Measurements from ENCODE around the gene DCANP1. TPM values are rescaled to one million over a fixed set of nuclear protein-coding genes. Genes with fewer than 3 reads are reported as not detected.

DCANP1 gene
- total and polyA plus RNA-seq, 2 donors (not counting 1 experiment from before 2014, with no cell fraction given) = not detected

DNA sequence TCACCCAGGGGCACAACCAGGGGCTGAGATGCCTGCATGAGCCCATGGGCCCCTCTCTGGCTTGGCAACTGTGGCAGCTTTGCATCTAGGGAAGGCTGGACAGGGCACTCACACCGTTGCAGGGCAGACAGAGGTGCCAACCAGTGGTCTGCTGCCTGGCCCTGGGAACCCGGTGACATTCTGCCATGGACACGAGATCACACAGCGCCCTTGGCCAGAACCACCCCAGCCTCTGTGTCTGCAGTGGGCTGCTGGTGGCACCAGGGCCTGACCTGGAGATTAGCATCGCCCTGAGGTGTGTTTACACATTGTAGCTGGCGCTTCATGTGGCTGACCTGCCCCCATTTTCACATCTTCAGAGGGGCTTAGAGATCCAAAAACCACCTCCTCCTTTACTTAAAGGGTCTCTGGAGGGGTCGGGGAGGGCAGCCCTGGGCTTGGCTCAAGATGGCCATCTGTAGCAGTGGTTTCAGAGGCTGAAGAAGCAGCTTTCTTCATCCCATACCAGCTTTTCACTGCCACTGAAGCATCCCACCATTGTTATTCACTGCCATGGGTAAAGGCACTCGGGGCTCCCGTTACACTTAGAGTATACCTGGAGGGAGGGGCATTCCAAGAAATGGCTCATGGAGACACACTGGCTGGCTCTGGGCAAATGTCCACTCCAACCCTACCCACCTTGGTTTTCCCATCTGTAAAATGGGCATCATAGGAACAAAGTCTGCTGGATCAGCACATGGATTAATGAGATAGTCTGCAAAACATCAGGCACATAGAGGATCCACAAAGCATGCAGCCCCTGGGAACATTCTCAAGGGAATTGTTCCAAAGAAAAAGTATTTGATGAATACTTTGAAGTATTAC, 11.4 kb downstream of the DCANP1 start:
- peaks cover 20% of the 10 kb centered on the region for H3K4me1 Mint-ChIP-seq
- Histone ChIP-seq H3K27ac (ENCODE audit: low read length in 2 of 2) (no peak overlapping the region), H3K79me2 (ENCODE audit: control insufficient read depth, insufficient read depth, low read length) (no peaks in the 10 kb centered on the region), H3K4me1 (ENCODE audit: control insufficient read depth in 2 of 2, insufficient read depth in 2 of 2, low read length in 2 of 2) (peaks cover 14 to 24% of the 10 kb centered on the region in 2 donors), H3K9me3 (ENCODE audit: control extremely low read depth in 1 of 3, control insufficient read depth in 2 of 3, insufficient read depth in 1 of 3, low read length in 2 of 3) (no peaks in the 10 kb centered on the region), H3K4me3 (ENCODE audit: control extremely low read depth in 1 of 5, extremely low read depth in 1 of 5, insufficient read depth in 1 of 5, low read depth in 2 of 5, low read length in 4 of 5) (no peak overlapping the region), H3K36me3 (replicated peaks in 1 of 2; ENCODE audit: control extremely low read depth in 1 of 2, control insufficient read depth in 1 of 2, extremely low read depth in 1 of 2, insufficient read depth in 2 of 2, low read length in 1 of 2) (no peaks in the 10 kb centered on the region), H2AFZ (ENCODE audit: insufficient read depth, low read depth, low read length, poor library complexity, severe bottlenecking) (no peak overlapping the region), H3K27me3 (replicated peaks in 1 of 4; ENCODE audit: control extremely low read depth in 1 of 4, control insufficient read depth in 3 of 4, insufficient read depth in 4 of 4, low read length in 3 of 4) (peaks cover 0 to 9% (median 2%) of the 10 kb centered on the region in 4 experiments), H3K9ac (ENCODE audit: low read length) (no peak overlapping the region), H4K20me1 (ENCODE audit: control insufficient read depth, insufficient read depth, low read length, poor library complexity, severe bottlenecking) (no peaks in the 10 kb centered on the region), H3K4me2 (replicated peaks; ENCODE audit: low read depth, low read length, poor library complexity, severe bottlenecking) (no peak overlapping the region)
- TF ChIP-seq EZH2 (IDR thresholded peaks at IDR 0.05; ENCODE audit: borderline replicate concordance, insufficient read depth, low read depth, low read length, poor library complexity, severe bottlenecking) = no peak
- TF ChIP-seq, protein P1, sequence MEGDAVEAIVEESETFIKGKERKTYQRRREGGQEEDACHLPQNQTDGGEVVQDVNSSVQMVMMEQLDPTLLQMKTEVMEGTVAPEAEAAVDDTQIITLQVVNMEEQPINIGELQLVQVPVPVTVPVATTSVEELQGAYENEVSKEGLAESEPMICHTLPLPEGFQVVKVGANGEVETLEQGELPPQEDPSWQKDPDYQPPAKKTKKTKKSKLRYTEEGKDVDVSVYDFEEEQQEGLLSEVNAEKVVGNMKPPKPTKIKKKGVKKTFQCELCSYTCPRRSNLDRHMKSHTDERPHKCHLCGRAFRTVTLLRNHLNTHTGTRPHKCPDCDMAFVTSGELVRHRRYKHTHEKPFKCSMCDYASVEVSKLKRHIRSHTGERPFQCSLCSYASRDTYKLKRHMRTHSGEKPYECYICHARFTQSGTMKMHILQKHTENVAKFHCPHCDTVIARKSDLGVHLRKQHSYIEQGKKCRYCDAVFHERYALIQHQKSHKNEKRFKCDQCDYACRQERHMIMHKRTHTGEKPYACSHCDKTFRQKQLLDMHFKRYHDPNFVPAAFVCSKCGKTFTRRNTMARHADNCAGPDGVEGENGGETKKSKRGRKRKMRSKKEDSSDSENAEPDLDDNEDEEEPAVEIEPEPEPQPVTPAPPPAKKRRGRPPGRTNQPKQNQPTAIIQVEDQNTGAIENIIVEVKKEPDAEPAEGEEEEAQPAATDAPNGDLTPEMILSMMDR (IDR thresholded peaks at IDR 0.05) = no peak
- H3K9me3 Mint-ChIP-seq (ENCODE audit: insufficient read depth) = no peaks in the 10 kb centered on the region
- ATAC-seq (ENCODE audit: low read depth) (no peak), DNase-seq (no peak)
- H3K27ac Mint-ChIP-seq = no peak overlapping the region
- ChIA-PET CTCF (interaction anchor here (1.4 kb wide), 1 partner anchor 9 kb away, joined by 4 read pairs; no protein-coding TSS in a partner anchor), POLR2A (no interaction called here)
- WGBS (ENCODE audit: insufficient coverage) = 93% methylated on average over 6 of the region's 9 CpGs
- H3K27me3 Mint-ChIP-seq = peaks cover 4% of the 10 kb centered on the region
- H3K4me3 Mint-ChIP-seq = no peak overlapping the region
- intact Hi-C loops (cut with micrococcal nuclease) = no loop called here

All from B cell (primary cell).